Aortic smooth muscle cell (primary cell): ENCODE results near the gene GNAI2. TPM values are rescaled to one million over a fixed set of nuclear protein-coding genes. Genes with fewer than 3 reads are reported as not detected.

Experiments
- total RNA-seq: library from RNA; depleted of rRNA; stranded (reverse); fragments of >200 nt; gene quantifications from 2 replicates; pipeline ENCODE4 v1.2.3, GENCODE V29; 2014

GNAI2 gene
- 385 and 428 TPM in 2 replicates for total RNA-seq

DNA sequence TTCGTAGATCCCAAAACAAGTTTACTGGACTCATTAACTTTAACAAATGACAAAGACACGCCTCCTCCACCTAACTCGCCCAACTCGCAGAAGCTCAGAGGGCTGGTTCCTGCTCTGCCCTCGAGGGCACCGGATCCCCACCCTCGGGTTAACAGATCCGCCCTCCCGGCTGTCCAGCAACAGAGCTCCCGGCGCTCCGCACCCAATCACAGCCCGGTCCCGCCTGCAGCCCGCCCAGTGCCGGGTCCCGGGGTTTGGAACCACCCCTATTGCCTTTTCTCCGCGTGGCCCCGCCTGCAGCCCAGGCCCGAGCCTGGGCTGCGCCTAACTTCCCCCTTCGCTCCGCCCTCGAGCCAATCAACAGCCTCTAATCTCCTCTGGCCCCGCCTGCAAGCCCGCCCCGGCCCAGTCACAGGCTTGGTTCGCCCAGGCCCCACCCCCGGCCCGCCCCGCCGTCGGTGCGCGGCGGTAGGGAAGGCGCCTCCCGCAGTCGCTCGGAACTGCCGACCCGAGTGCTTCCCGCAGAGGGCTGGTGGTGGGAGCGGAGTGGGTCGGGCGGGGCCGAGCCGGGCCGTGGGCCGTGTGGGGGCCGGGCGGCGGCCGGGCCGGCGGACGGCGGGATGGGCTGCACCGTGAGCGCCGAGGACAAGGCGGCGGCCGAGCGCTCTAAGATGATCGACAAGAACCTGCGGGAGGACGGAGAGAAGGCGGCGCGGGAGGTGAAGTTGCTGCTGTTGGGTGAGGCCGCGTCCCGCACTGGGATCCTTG is at the start of gene GNAI2:
Gene GNAI2 (plus strand): TSS at position 489 of the 768 bp plus-strand sequence. CDS start 132 bp downstream, at position 621.

DNA sequence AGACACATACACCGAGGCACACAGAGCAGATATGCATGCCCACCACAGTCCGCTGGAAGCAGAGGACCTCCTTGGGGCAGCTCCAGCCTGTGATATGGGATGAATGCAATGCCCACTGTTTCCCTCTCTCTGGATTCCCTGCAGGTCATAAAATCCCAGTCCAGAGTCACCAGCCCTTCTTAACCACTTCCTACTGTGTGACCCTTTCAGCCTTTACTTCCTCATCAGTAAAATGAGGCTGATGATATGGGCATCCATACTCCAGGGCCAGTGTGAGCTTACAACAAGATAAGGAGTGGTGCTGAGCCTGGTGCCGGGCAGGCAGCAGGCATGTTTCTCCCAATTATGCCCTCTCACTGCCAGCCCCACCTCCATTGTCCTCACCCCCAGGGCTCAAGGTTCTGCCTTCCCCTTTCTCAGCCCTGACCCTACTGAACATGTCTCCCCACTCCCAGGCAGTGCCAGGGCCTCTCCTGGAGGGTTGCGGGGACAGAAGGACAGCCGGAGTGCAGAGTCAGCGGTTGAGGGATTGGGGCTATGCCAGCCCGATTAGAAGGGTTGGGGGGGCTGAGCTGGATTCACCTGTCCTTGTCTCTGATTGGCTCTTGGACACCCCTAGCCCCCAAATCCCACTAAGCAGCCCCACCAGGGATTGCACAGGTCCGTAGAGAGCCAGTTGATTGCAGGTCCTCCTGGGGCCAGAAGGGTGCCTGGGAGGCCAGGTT is 44.9 kb upstream of the GNAI2 start, which contains the start of gene GNAT1:
Gene GNAT1 (plus strand): TSS at position 675 of the 725 bp plus-strand sequence. CDS start 116 bp downstream, outside the sequence.

DNA sequence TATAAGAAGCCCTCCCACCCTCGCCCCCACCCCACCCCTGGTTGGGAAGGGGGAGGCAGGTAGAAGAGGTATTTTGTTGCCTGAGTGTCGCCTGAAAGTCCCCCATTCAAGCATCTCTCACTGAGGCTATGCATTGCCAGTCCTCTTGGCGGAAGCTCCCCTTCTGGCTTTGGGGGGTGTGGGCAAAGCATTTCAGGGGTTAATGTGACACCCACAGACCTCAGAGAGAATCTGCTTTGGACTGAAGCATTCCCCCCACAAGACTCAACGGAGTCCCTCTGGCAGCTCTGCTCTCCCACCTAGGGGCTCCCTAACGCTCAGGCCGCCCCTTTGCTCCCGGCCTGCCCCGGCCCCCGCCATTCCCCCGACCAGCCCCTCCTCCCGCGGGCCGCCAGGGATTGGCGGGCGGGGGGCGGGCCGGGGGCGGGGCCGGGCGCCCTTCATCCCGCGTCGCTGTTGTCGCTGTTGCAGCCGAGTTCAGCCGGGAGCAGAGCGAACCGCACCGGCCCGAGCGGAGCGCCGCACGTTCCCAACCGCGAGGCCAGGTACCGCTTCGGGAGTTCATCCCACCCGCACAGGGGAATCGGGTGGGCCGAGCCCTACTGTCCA is 31.1 kb upstream of the GNAI2 start, which contains the start of gene SLC38A3:
Gene SLC38A3 (plus strand): TSS at position 468 of the 609 bp plus-strand sequence. CDS start 8,929 bp downstream, outside the sequence.

DNA sequence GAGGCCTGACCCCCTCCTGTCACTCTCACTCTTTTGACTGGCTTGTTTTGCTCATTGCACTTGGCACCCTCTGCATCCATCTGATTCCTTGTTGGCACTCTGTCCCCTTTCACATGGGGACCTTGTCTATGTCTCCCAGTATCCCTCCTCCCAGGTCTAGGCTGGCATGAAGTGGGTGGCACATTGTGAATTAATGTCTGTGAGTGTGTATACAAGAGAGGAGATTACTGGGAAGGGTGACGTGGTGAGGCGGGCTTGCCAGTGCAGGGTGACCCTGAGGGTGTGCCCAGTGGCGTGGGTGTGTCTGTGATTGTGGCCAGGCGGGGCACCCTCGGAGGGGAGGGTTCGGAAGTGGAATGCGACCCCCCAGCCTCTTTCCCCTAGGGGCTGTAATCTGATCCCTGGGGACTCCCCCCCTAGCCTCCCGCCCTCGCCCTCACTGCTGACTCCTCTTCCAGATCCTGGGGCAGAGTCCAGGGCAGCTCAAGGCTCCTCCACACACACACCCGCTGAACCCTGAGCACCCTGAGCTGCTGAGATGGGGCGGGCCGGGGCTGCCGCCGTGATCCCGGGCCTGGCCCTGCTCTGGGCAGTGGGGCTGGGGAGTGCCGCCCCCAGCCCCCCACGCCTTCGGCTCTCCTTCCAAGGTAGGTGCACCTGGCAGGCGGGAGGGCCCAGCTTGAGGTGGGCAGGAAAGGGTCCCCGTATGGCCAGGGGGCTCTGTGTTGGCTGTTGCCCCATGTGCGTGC is 32.9 kb downstream of the GNAI2 start, which contains the start of gene SEMA3B:
Gene SEMA3B (plus strand): TSS at position 445 of the 749 bp plus-strand sequence. CDS start 94 bp downstream, at position 539.

DNA sequence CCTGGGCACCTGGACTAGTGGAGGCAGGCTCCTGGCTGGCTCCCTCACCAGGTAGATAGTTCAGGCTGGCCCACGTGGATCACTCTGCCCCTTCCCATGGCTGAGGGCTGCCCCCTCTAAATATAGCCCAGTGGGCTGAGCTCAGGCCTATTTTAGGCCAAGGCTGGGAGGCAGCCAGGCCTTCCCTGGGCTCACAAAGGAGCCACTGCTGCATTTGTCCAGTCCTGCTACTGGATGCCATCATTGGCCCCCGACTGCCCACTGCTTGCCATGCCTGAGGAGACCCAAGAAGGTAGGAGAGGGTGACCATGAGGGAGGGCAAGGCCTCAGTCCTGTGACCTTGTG is 42.8 kb downstream of the GNAI2 start, which contains the start of gene LSMEM2:
Gene LSMEM2 (plus strand): TSS at position 208 of the 345 bp plus-strand sequence. CDS start 27 bp downstream, at position 235.

DNA sequence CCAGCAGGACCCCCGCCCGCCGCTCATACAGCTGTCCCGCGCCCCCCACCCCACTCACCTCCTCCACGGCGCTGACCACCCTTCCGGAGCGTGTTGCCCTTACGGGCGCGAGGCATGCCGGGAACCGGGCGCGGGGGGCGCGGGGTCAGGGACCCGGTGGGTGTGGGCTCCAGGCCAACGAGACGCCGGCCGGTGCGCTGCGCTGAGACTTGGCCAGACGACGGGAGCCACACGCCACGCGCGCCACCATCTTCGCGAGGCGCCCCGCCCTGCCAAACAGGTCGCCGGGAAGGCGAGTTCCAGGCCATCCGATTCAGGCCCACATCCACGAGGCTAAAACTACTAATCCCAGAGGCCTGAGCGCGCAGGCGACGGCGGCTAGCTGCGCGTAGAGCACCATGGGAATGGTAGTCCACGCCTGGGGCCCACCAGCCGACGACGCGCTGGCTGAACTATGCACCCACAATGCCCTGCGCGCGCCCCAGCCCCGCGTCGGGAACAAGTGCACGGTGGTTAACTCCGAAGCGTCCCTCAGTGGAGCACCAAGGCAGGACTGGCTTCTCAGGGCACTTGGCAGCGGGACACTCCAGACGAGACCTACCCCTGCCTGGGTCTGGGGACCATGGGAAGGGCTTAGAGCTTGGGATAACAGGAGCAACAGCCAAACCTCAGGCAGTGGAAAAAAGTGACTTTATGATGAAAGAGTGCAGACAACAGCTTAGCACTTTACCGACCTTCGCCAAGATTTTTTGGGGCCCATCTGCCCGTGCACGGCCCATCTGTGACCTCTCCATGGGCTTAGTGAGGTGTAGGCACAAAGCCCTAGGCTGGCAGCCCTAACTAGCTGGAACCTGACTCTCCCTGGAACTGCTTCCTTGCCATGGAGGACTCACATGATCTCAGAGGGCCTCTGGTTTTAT is 56.4 kb downstream of the GNAI2 start, which contains the start of gene IFRD2:
Gene IFRD2 (minus strand): TSS at position 271 of the 920 bp plus-strand sequence. CDS start 155 bp downstream, at position 116.

DNA sequence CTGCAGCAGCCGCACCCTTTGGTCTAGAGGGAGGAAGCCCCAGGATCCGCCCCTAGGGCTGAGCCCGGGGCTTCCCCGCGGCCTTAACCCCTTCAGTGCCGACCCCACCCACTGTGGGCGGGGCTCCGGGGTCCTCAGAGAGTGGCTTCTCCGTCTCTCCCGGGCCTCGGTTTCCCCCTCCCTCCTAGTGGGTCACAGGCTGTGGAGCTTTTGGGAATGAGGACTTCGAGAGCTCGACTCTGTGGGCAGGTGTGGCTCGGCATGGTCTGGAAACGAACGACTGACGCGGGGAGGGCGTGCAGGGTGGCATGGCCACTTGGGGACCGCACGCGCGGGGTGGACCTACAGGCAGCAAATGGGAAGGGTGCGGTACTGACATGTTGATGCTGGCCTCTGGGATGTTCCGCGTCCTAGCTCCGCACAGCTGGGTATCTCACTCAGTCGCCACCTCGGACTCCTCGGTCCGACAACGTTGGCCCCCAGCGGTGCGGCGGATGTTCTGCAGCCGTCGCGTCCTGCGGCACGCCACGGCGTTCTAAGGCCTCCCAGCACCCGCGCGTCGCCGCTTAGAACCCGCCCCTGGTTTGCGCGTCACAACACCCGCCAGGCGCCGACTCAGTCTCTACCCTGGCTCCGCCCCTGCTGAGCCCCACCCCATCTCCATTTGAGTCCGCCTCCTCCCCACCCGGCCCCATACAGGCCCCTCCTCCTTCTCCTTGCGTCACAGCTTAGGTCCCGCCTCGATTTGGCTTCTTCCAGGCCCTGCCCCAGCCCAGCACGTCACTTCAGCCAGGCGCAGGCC is 63.0 kb downstream of the GNAI2 start, which contains the start of the genes HYAL3 and NAA80:
Gene HYAL3 (minus strand): TSS at position 570 of the 802 bp plus-strand sequence. CDS start 3,803 bp downstream, outside the sequence.
Gene NAA80 (minus strand): TSS at position 570 of the 802 bp plus-strand sequence. CDS start 1,942 bp downstream, outside the sequence.

DNA sequence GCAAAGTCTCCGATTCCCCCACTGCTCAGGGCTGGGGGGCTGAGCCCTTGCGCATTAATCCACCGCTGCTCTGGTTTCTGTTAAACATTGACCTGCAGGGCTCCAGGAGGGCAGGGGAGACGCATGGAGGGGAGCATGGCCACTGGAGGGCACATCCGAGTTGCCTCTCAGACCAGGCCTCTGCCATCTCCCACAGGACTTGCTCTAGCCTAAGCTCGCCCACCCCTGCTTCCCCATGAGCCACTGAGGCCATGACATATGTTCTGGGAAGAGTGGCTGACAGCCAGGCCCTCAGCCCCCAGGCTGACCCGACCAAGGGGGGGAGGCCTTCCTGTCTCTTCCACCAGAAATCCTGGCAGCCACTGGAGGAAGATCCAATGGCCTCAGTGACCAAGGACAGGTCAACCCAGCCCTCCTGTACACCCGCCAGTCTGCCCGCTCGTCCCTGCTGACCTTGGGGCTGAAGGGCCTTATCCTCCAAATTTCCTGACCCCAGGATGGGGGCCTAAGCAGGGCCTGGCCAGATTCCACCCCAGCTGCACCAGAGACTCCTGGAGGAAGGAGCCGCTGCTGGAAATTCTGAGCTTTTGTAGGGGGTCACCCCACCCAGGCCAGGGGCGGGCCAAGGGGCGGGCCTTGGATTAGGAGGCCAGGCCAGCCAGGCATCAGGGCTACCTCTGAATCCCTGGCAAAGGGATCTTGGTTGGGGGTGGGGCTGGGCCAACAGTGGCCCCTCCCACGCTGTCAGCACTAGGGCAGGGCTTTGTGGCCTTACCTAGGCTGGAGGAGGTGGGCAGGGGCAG is 67.2 kb downstream of the GNAI2 start, which contains the start of gene HYAL1:
Gene HYAL1 (minus strand): TSS at position 562 of the 803 bp plus-strand sequence. CDS start 618 bp downstream, outside the sequence.

Other genes with a start within 250 kb of the GNAI2 start
- 194 and 241 TPM in 2 replicates for gene RBM5, start 147.3 kb upstream of the GNAI2 start, total RNA-seq
- gene SEMA3F, start 80.9 kb upstream of the GNAI2 start, total RNA-seq, result 8.7 and 19.8 TPM in 2 replicates
- not detected in 2 replicates for gene GNAT1, start 44.6 kb upstream of the GNAI2 start, total RNA-seq
- not detected in 2 replicates for gene SLC38A3, start 30.9 kb upstream of the GNAI2 start, total RNA-seq
- 11.1 and 12.4 TPM in 2 replicates for gene SEMA3B, start 32.9 kb downstream of the GNAI2 start, total RNA-seq
- 0.06 TPM in 1 of 2 replicates, not detected in the other for gene LSMEM2, start 42.9 kb downstream of the GNAI2 start, total RNA-seq
- gene IFRD2, start 56.2 kb downstream of the GNAI2 start, total RNA-seq, result 35.7 and 62.5 TPM in 2 replicates
- gene HYAL3, start 63.2 kb downstream of the GNAI2 start, total RNA-seq, result 3.3 and 3.7 TPM in 2 replicates
- 2.7 and 2.8 TPM in 2 replicates for gene NAA80, start 63.2 kb downstream of the GNAI2 start, total RNA-seq
- gene HYAL1, start 67.4 kb downstream of the GNAI2 start, total RNA-seq, result 1.2 and 2.6 TPM in 2 replicates
- gene HYAL2, start 86.5 kb downstream of the GNAI2 start, total RNA-seq, result 64.2 and 104 TPM in 2 replicates
- 14.7 and 17.4 TPM in 2 replicates for gene TUSC2, start 92.0 kb downstream of the GNAI2 start, total RNA-seq
- gene RASSF1, start 104.6 kb downstream of the GNAI2 start, total RNA-seq, result 30.3 and 41.4 TPM in 2 replicates
- 1.9 and 2.8 TPM in 2 replicates for gene ZMYND10, start 109.5 kb downstream of the GNAI2 start, total RNA-seq
- 22.1 and 22.2 TPM in 2 replicates for gene NPRL2, start 114.6 kb downstream of the GNAI2 start, total RNA-seq
- gene CYB561D2, start 114.7 kb downstream of the GNAI2 start, total RNA-seq, result 24.7 and 33.8 TPM in 2 replicates
- gene TMEM115, start 123.3 kb downstream of the GNAI2 start, total RNA-seq, result 30.1 and 32.0 TPM in 2 replicates